GM19324 (cell line): ENCODE results near the gene GDAP1L1.

Experiments used
- ATAC-seq: cut with Tn5 transposase; IDR thresholded peaks from one replicate; pipeline ENCODE4 v1.9.1; 2021; ENCODE audit warnings: mild to moderate bottlenecking, moderate library complexity; ENCODE audit not compliant: unreplicated experiment, low FRiP score

Gene GDAP1L1

DNA sequence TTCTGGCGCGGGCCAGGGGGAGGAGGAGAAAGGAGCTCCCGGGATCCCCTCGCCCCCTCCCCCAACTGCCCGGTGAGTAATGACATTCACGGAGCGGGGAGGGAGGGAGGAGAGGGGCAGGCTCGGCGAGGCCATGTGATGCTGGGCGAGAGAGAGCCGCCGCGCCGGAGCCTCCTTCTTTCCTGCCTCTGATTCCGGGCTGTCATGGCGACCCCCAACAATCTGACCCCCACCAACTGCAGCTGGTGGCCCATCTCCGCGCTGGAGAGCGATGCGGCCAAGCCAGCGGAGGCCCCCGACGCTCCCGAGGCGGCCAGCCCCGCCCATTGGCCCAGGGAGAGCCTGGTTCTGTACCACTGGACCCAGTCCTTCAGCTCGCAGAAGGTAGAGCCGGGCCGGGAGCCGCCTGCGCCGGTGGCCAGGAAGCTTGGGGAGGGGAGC is at the start of gene GDAP1L1:
TSS of gene GDAP1L1 (plus strand) at position 178 of the 441 bp plus-strand sequence. CDS start at position 205, 27 bp downstream.
- ATAC-seq = no peak

DNA sequence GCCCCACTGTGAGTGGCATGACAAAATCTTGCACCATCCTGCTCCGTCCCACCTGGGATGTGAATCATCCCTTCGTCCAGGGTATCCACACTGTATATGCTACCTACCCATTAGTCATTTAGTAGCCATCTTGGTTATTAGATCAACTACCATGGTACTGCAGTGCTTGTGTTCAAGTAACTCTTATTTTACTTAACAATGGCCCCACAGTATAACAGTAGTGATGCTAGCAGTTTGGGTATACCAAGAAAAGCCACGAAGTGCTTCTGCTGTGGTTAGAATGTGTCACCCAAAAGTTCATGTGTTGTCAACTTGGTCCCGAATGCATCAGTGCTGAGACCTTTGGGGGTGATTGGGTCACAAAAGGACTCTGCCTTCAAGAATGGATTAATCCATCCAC is 48.2 kb upstream of the GDAP1L1 start:
- no peak for ATAC-seq

DNA sequence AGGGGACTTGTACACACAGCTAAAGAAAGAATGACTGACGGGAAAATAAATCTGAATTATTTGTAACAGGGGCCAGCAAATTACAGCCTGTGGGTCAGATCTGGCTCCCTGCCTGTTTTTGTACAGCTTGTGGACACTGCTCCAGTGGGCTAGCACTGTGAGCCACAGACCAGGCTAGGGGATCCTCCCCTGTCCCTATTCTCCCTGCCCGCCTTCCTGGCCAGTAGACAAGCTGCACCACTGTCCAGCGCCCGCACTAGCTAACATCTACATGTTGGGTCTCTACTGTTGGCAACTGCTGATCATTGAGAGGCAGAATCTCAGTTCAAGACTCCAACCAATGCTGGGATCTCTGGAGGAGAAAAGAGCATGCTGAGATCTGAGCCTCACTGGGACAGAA is 47.2 kb upstream of the GDAP1L1 start:
- no peak for ATAC-seq

DNA sequence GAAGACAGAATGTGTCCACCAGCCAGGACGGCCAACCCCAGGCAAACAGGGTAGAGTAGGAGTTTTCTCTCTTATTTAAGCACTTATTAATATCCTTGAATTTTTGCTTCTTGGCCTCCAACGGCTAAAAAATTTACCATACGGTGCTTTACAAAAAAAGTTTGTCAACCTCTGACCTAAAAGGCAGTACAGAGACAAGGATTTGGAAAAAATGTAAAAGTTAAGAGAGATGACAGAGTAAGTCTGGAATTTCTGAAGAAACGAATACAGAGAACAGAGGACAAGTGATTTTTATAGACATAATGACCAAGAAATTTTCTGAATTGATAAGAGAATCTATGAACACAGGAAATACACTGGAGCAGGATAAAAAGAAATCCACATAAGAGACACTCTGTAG is 46.7 kb upstream of the GDAP1L1 start:
- no peak for ATAC-seq

DNA sequence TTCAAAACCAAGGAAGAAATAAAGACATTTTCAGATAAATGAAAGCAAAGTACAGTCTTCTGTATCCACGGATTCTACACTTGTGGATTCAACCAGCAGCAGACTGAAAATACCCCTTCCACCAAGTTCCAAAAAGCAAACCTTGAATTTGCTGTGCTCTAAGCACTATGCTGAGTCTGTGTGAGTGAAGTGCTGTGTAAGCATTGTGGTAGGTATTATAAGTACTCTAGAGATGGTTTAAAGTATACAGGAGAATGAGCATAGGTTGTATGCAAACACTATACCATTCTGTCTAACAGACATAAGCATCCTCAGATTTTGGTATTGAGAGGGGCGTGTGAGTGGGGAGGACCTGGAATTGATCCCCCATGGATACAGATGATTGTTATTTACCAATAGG is 46.1 kb upstream of the GDAP1L1 start:
- ATAC-seq = no peak

DNA sequence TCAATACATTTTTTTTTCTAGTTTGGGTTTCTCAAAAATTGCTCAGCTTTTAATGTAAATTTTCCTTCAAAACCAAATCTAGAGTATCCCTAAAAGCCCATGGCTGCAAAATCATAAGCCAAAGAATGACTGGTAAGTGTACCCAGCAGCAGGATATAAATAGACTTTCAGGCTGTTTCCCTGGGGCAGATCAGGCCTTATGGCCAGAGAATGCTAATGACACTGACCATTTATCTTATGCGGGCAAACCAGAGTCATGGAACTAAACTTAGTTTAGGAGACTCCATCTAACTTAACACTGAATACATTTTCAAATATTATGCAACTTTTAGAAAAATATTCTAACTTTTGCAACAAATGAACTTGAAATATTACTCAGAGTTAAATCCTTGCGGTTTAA is 43.9 kb upstream of the GDAP1L1 start:
- ATAC-seq = no peak

DNA sequence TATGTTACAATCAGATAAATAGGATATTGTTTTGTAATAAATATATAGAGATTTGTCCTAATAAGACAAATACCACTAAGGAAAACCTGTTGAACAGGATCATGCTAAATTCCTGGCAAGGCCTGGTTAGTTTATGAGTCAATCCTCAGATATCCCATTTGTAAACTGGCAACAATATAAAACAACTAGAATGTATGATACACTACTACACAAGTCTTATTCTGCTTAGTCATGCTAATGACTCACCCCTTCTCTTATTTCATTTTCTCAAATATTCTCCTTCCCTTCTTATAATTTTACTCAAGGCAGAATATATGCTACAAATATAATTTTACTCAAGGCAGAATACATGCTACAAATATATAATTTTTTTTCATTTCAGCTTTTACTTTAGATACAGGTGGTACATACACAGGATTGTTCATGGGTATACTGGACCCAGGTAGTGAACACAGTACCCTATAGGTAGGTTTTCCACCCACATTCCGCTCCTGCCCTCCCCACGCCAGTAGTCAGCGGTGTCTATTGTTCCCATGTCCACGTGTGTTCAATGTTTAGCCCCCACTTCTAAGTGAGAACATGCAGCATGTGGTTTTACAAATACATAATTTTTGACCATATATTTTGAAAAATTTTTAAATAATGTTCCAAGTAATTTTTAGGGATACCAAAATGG is 42.8 kb upstream of the GDAP1L1 start:
- no peak for ATAC-seq

DNA sequence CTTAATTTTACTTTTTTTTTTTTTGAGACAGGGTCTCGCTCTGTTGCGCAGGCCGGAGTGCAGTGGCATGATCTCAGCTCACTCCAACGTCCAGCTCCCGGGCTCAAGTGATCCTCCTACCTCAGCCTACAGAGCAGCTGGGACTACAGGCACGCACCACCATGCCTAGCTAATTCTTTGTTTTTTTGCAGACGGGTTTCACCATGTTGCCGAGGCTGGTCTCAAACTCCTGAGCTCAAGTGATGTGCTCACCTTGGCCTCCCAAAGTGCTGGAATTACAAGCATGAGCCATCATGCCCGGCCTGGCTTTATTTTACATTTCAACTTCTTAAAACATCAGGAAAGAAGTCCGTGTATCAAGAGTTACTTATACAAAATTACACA is 42.3 kb upstream of the GDAP1L1 start:
- ATAC-seq = no peak

DNA sequence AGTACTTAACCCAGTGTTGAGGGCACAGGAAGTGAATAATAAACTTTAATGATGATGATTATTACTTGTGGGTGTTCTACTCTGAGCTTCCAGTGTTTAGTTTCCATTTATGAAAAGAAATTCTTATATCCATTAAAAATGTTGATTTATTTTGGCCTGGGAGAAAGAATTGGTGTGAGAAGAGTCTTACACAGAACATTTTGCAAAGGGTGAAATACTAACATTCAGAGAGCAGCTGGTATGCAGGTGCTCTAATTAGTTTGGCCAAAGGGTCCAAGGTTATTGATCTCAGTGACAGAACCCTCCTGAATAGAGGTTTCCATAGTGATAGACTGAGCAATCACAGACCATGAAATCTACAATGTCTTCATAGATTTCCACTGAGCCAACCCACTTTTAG is 41.0 kb upstream of the GDAP1L1 start:
- no peak for ATAC-seq

DNA sequence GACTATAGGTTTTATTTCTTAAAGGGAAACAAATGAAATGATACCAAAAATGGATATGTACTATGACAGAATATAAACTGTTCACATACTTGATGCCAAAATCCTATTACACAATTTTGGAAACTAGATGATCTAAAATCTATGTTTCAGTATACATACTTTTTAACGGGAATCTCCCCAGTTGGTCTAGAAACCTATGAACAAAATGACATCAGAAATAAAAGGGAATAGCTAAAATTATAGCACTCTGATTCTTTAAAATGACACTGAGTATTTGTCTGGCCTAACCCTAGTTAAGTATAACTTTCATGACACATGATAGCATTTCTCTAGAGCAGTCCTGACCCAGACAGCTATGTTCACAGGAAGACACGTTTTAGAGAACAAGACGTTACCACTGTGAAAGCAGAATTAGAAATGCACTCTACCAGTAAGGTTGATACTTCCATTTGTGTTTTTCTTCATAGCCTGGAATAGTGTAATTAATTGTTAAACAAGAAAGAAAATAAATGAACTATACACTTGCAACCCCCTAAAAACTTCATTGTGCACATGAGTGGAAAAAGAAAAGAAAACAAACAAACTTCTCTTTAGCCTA is 39.9 kb upstream of the GDAP1L1 start:
- no peak for ATAC-seq

DNA sequence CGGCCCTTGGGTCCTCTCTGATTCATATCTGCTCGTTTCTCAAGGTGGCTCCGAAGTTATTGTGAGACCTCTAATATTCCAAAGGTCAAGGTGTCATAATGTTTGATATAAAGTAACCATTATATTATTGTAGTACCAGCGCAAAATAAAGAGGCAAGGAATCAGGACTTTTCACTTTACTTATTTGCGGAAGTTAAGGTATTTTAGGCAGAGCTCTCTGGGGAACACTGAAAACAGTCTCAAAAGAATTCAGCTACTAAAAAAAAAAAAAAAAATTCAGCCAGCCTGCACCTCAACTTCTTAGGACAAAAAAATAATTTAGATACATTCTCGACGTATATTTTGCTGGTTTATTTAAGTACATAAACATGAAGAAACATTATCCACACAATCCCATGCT is 38.9 kb upstream of the GDAP1L1 start:
- no peak for ATAC-seq

DNA sequence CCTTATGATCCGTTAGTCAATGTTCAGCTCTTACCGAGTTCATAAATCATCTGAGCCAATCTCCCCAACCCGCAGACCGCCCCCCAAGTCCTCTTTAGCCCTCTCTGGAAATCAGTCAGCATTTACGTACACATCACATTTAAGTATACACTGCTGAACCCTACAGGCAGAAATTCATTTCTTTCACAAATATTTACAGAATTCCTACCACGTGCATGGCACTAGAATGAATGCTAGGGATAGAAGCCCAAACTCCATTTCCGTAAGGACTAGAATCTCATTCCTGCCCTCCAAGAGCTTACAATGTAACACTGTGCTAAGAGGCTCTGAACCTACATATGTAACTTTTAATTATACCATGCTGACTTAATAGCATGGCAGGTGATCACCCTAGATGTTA is 38.3 kb upstream of the GDAP1L1 start:
- no peak for ATAC-seq

DNA sequence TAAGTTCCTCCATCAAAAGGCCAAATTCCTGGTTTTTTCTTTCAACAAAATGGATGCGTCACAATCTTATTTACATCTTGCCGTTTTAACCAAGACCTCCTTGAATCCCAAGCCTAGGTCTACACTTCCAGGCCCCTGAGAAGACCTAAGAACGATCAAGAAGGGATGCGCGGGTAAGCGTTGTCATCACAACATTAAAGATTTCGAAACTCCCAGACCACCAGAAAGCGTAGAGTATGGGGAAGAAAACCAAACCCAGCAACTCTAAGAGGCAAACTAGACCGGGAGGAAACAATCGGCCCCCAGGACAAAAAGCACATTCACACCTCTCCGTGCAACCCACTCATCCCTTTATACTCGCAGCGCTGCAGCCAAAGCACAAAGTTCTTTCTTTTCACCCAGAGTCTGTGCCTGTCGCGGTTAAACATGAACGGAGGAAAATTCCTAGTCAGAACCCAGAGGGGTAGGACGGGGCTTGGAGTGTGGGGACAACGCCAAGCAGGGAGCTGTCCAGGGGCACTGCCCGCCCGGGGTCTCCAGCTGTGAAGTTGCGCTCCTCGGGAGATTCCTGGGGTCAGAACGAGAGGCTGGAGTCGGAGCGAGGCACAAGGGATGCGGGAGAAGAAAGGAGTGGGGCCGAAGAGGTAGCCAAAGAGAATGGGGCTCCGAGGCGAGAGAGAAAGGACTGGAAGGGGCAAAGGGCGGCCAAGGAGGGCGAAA is 37.3 kb upstream of the GDAP1L1 start:
- peak; percentile 7 for ATAC-seq

DNA sequence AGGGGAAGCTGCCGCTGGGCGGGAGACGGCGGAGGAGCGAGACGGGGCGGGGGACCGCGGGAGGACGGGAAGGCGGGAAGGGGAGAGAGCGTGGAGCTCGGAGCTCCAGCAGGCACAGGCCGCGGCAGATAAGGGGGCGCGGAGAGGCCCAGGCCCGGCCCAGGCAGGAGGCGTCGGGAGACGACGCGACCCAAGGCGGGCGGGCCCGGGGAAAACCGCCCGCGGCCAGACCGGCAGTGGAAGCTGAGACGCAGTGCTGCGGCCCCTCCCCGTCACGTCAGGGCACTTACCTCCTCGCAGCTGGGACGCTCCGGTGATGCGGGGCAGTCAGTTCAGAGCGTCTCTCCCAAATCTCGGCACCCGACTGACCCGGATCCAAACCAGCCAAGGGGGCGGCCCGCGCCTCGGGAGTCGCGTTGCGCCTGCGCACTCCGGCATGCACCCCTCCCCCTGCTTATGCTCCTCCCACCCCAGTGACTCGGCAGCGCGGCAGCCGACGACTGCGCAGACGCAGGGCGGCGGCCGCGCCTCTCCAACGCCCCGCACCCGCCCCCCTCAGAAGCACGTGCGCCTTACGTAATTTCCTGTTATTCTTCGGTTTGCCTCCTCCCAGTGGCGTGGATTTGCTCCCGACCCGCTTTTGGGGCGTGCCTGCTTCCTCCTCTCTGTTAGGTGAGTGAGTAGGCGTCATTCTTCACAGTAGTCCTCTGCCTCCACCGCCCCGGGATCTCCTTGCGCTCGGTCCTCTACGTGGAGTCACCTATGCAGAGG is 36.5 kb upstream of the GDAP1L1 start, which contains the start of gene OSER1:
TSS of gene OSER1 (minus strand) at position 366 of the 771 bp plus-strand sequence. CDS start 3,814 bp downstream, outside the sequence.
- ATAC-seq = peak; percentile 93

DNA sequence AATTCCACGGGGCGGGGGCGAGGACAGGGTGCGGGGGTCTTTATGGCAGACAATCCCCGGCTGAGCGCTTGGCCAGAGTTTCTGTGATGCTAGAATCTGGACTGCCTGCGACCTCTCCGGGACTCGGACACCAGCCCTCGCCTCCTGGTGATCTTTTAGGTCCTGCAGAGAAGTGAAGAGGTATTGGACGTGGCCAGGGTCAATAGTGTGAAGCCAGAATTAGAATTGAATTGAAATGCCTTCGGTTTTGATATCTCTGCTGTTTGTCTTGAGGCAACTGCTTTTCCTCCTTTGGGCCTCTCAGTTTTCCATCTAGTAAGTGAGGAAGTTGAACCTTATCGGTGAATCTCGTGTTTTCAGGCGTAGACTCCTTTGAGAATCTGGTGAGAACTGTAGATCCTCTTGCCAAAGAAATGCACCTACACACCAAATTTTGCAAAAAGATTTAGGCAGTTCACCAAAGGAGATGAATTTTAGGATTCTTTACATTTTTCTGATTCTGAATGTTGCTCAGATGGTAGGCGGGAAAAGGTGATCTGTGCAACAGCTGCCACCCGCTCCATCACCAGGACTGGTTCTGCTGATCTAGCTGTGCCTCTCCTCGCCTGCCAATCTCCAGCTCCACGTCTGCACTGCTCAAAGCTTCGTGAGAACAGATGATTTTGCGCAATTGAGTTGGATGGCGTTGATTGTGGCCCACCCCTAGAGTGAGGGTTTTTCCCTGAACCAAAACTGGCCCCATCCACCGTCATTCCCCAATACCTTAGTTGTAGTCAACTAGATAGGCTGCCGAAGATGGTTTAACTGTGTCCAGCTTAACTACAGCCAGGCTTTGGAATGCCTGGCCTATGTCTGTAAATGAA is 35.7 kb upstream of the GDAP1L1 start:
- ATAC-seq = no peak

DNA sequence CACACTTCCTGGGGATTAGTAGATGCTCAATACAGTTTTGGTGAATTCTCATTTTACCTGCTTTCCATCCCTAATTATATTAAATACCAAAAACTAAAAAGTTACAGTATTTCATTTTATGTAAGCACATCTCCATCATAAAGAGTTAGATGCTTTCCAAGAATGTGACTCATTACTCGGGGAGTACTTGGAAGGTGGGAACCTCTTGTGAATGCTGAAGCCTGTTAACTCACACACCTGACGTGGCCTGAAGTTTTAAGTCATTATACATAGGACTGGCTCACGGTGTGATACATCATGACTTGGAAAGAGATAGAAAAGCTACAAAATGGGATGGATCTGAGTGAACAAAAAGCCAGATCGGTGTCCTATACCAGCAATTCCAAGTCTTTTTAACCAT is 34.3 kb upstream of the GDAP1L1 start:
- ATAC-seq = no peak

DNA sequence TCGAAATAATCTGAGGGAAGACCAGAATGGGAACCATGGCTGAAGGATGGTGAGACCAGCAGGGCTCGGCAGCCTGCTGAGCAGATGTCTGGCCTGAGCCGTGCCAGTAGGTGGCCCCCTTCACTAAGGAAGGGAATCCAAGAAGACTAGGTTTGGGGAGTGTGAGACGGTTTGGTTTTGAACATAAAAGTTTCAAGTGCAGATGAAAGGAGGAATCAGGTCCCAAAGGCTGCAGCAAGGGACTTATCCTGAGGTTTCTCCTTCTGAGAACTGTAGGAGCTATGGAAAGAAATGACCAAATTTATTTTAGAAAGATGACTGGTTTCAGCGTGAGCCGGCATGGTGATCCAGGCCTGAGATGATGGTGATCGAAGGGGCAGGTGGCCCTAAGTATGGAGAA is 32.0 kb upstream of the GDAP1L1 start:
- no peak for ATAC-seq

DNA sequence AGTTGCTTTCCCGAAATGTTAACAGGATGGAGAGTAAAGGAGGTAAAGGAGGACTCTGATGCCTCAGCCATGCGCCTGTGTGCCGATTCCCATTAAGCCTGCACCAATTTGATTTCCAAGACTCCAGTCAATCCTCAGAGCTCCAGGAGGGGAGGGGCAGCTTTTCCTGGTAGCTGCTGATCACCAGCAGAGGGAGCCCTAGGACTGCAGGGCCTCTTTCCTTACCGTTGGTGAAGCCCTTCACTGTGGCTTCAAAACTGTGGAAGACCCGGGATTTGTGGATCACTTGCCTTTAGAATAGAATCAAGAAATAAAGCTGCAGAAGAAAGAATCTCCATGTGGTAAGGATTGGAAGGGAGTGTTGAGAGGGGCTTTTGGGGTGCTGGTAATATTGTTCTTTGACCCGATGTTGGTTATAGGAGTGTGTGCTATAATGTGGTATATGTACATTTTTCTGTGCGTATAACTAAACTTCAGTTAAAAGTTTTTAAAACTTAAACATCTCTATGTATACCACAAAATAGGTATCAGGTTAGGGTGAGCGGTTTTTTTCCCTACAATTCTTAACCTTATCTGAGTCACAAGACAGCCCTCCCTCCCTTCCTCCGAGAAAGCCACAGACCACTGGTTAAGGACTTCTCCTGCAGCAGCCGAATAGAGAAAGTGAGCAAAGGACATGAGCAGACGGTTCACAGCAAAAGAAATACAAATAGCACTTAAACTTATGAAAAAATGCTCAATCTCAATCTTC is 29.6 kb upstream of the GDAP1L1 start:
- ATAC-seq = no peak

DNA sequence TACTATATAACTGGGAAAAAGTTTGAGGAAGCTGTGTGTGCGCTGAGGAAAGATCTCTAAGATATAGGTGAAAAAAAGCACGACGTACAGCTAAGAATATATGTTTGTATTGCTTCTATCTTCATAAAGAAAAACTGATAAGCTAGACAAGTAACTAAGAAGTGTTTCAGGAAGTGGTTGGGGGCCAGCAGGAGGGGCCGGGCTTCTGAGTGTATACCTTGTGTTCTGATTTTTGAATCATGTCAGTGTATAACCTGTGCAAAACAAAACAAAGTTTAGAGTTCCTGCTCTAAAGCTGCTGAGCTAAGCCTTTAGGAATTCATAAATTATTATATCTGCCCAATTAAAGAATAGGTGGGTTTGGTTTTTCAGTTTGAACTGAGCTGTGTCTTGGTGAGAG is 28.7 kb upstream of the GDAP1L1 start:
- ATAC-seq = no peak
